GM18858 (cell line): ENCODE measurements around the gene RBM47.
A peak's percentile ranks its signal among the peaks of the same experiment; 100 is the strongest.

Experiments used
- ATAC-seq: cut with Tn5 transposase; IDR thresholded peaks from one replicate; pipeline ENCODE4 v1.9.1; 2021; ENCODE audit not compliant: unreplicated experiment

RBM47 gene

DNA sequence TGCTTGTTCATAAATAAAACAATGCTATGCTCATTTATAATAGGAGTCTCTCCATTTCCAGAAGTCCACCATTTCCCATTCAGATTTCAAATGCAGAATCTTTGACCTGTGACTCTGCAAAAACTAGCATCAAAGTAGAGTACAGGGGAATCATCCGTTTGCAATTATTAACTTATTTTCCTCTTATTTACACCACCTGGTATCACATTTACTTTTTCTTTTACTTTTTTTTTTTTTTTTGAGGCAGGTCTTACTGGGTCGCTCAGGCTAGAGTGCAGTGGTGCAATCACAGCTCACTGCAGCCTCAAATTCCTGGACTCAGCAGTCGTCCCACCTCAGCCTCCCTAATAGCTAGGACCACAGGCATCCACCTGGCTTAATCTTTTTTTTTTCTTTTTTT is 37.6 kb downstream of the RBM47 start:
- no peak for ATAC-seq

- no peak for ATAC-seq
These were observed 41.8 kb downstream of the RBM47 start for GRCh38 chr4:40587826-40588225.

DNA sequence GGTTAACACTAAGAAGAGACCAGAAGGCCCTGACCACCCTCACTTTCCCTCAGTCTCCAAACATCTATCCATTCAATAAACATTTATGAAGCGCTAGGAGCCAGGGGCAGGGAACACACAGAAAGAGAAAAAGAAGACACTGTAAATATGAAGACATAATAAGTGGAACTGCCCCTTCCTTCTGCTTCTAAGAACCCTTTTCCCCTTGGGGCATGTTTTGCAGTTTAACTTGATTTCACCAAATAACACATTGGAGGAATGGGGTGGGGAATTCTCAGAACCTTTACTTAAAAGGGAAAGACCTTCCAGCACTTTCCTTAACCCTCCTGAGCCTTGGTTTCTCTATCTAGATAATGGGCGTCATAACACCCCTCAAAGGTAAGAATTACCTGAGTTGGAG is 42.3 kb downstream of the RBM47 start:
- ATAC-seq: no peak

- no peak for ATAC-seq
These were observed 42.9 kb downstream of the RBM47 start for GRCh38 chr4:40586729-40587128.

DNA sequence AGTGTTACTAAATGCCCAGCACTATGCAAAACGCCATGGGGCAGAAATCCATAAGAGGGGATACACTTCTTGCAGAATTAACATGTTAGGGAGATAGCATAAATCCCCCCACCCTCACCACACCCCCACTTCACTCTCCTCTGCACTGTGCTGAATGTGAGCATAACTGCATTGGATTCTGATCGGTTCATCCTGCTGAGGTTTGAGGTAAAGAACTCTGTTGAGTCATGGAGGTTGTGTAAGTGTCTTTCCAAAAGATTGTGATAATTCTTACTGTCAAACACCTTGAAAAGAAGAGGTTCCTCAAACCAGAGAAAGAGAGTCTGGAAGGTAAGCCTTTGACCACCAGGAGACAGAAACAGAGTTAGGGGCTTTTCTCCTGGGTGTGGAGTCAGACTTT is 43.6 kb downstream of the RBM47 start:
- ATAC-seq: no peak

GRCh38 chr4:40585201-40585799 is 44.4 kb downstream of the RBM47 start:
- ATAC-seq: no peak

- no peak for ATAC-seq
These were observed 45.0 kb downstream of the RBM47 start for GRCh38 chr4:40584517-40585141.

DNA sequence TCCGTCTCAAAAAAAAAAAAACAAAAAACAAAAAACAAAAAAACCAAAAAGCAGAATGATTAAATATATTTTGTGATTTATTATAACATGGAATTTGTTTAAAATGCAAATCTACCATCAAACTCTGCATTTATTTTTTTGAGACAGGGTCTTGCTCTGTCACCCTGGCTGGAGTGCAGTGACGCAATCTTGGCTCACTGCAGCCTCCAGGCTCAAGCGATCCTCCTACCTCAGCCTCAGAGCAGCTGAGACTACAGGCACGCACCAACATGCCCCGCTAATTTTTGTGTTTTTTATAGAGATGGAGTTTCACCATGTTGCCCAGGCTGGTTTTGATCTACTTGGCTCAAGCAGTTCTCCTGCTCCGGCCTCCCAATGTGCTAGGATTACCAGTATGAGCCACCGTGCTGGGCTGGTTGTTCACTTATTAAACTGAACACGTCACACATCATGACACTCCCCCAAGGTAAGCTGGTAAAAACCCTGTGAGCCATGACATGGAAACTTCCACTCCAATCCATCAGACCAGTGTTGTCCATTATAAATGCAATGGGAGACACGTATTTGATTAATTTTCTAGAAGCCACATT is 45.7 kb downstream of the RBM47 start:
- no peak for ATAC-seq

DNA sequence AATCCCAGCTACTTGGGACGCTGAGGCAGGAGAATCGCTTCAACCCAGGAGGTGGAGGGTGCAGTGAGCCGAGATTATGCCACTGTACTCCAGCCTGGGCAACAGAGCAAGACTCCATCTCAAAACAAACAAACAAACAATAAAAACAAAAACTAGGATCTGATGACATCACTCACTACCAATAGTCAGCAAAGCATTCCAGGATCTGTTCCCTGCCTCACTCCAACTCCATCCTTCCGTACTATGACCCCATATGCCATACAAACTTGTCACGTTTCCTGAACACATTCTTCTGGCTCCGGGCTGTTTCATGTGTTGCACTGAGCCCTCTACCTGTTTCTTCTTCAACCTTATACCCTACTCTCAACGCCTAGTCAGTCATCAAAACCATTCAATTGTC is 47.3 kb downstream of the RBM47 start:
- no peak for ATAC-seq

DNA sequence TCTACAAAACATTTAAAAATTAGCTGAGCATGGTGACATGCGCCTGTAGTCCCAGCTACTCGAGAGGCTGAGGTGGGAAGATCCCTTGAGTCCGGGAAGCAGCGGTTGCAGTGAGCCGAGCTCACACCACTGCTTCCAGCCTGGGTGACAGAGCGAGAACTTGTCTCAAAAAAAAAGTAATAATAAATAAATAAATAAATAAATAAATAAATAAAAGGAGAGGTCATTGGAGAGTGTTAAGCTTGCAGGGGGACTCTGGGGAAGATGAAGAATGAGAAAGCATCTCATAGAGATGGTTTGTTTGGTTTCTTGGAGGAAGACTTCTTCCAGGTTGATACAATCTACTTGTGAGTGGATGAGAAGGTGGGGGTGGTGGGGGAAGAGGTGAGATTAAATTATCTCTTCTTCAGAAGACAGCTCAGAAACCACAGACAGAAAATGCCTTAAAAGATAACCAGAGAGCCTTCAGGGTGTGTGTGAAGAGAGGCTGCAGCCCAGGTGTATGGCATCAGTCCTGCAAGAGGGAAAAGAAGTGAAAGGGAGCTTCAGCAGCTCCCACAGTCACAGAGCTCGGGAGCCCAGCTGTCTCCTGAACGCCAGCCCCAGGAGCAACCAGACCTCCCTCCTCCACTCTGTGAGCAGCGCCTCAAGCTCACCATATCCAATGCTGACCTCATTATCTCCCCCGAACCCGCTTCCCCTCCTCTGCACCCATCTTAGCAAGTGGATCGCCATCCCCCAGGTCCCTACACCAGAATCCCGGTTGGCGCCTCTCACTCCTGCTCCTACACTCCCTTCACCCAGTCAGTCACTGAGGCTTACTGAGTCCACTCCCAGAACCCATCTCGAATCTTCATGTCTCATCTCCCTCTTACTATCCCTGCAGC is 48.2 kb downstream of the RBM47 start:
- no peak for ATAC-seq

GRCh38 chr4:40579983-40580382 is 49.7 kb downstream of the RBM47 start:
- no peak for ATAC-seq

DNA sequence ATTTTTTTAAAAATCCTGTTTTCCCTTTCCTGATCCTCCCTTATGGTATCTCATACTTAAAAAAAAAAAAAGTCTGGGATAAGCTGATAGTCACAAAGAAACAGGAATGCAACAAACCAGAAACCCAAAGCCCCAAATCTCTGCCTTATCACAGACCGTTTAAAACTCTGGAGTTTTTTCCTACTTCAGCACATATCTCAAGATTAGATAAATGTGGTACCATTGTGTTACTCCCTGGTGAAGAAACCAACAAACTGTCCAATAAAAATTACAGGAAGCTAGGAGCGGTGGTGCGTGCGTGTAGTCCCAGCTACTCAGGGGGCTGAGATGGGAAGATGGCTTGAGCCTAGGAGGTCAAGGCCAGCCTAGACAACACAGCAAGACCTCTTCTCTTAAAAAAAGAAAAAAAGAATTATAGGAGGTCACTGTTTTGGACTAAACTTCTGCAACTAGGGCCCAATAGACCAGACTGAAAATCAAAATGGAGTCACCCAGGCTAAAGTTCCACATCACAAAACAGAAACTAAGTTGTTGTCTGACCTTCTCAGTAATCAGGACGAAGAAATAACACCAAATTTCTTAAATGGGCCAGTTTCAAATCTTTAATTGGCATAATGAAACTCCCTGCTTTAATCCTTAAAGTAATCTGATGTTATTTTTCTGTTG is 51.9 kb downstream of the RBM47 start:
- no peak for ATAC-seq

- peak; percentile 56 for ATAC-seq
These were observed 52.8 kb downstream of the RBM47 start for GRCh38 chr4:40576651-40577480.

GRCh38 chr4:40575846-40576245 is 53.8 kb downstream of the RBM47 start:
- no peak for ATAC-seq

GRCh38 chr4:40573593-40574311 is 55.9 kb downstream of the RBM47 start:
- no peak for ATAC-seq

DNA sequence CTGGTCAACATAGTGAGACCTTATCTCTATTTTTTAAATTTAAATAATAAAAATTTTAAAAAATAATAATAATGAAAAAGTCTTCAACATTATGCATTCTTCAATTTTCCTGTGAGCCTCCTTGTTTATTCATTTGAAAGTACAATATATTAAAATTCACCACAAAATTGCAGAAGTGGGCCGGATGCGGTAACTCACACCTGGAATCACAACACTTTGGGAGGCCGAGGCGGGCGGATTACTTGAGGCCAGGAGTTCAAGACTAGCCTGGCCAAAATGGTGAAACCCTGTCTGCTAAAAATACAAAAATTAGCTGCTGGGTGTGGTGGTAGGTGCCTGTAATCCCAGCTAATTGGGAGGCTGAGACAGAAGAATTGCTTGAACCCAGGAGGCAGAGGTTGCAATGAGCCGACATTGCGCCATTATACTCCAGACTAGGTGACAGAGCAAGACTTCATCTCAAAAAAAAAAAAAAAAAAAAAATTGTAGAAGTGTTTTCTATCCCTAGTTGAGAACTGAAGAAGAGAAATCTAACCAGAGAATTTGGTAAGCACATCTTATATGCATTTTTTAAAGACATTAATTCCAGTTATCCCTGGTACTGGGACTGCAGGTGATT is 56.9 kb downstream of the RBM47 start:
- no peak for ATAC-seq

- no peak for ATAC-seq
These were observed 58.5 kb downstream of the RBM47 start for GRCh38 chr4:40571208-40571607.

- no peak for ATAC-seq
These were observed 59.2 kb downstream of the RBM47 start for GRCh38 chr4:40570348-40571077.
